Stimulated activated CD4-positive, alpha-beta T cell treated with anti-CD3 and anti-CD28 coated beads, Interleukin-15, amount 100 ng/mL, for 48 hours (primary cell): Measurements from ENCODE around the gene NOTUM.
"Not testable (repeated sequence)": the region's sequence is repeated elsewhere in the genome, so short reads cannot be mapped to it uniquely, and the experiment has no call there.

Experiments
- DNase-seq, 2 donors: peaks; one replicate each; pipeline ENCODE4 v3.0.0-alpha.2; 2020; ENCODE audit warnings: low read depth in 2 of 2

NOTUM gene

DNA sequence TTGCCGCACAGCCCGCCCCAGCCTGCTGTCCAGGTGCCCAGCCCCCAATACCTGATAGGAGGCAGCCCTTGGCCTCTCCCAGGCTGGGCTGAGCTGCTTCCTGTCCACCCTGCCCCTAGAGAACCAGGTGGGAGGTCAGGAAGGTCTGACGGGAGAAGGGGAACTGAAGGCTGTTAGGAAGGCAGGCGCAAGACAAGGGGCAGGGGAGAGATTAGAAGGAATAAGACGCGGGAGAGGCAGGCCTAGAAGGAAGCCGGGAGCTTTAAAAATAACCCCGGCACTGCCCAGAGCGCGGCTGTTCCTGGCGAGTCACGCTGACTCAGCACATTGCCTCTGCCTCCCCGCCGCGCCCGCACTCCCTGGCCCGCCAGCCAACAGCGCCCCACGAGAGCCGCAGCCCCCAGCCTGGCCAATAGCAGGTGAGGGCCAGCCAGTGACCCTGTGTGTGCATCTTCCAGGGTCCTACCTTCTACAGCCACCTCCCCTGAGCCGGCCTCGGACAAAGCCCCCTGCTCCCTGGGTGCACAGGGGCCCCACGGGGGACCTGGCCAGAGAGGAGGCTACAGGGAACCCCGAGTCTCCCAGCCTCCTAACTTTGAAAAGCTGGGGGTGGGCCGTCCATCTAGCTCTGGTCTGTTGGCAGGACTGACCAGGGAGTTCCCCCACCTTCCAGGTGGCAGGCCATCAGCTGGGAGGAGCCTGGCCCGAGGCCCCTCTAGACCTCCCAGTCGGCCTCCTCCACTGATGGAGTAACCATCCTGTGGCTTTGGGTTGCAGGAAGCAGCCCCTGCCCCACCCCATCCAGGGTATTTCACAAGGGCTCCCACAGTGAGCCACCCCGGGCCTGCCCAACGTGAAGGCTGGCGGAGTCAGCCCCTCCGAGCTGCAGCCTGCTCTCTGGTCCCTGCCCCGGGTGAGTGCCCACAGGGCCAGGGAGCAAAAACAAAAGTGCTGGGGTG lies 37.4 kb downstream of the NOTUM start:
- DNase-seq, result no peak

DNA sequence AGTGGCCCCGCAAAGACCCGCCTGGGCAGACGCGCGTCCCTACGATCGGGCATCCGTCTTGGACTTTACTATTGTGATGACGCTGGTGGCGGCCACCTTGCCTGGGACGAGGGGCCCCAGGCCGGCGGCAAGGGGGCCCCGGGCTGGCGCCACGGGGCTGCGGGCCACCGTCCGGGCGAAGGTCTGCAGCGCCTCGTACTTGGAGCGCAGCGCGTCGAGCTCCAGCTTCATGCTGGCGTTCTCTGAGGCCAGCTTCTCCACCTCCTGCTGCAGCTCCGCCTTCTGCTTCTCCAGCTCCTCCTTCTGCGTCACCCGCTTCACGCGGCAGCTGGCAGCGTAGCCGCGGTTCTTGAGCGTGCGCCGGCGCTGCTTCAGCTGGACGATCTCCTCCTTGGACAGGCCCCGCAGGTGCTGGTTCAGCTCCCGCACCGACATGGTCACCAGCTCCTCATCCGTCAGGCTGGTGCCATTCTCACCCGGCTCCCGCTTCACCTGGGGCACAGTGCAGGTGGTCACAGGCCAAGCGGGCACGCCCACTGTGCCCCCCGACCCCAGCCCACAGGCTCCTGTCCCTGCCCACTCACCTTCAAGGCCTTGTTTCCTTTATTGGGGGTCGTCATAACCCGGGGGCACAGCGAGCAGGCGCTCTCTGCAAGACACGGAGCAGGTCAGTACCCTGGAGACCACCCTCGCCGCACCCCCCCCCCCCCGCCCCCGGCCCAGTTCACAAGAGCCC lies 38.3 kb downstream of the NOTUM start:
- no peak for DNase-seq

DNA sequence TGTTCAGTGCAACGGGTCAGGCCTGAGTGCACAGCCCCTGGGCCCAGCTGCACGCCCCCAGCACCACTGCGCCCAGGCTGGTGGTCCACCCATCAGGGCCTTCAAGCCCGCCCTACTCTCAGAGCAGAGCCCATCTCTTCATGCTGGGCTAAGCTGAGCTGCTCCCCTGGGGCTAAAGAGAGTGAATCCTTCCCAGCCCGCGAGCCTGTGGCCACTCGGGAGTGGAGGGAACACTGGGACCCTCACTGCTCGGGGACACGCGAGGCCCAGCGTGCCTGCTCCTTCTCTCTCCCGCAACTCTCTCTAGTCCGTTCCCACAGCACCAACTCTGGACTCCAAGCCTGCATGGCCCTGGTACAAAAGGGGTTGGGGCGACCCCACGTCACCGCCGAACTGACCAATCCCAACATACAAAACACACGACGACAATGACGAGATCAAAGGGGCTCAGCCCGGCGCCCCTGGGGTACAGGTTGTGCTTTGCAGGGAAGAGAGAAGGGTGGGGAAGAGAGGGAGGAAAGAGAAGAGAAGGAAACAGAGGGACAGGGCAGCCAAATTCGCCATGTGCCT lies 38.9 kb downstream of the NOTUM start:
- no peak for DNase-seq

DNA sequence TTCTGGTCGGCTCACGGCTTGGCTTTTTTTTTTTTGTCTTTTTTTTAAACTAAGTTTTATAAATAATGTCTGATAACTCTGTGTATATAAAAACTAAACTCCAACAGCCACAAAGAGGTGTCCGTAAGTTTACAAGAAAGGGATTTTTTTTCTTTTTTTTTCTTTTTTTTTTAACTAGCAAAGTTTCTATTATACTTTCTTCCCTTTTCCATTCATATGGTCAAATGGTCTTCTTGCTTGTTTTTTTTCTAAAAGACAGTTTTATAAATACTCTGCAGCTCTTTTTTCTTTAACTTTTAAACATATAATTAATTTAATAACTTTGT lies 39.5 kb downstream of the NOTUM start:
- DNase-seq, result no peak

DNA sequence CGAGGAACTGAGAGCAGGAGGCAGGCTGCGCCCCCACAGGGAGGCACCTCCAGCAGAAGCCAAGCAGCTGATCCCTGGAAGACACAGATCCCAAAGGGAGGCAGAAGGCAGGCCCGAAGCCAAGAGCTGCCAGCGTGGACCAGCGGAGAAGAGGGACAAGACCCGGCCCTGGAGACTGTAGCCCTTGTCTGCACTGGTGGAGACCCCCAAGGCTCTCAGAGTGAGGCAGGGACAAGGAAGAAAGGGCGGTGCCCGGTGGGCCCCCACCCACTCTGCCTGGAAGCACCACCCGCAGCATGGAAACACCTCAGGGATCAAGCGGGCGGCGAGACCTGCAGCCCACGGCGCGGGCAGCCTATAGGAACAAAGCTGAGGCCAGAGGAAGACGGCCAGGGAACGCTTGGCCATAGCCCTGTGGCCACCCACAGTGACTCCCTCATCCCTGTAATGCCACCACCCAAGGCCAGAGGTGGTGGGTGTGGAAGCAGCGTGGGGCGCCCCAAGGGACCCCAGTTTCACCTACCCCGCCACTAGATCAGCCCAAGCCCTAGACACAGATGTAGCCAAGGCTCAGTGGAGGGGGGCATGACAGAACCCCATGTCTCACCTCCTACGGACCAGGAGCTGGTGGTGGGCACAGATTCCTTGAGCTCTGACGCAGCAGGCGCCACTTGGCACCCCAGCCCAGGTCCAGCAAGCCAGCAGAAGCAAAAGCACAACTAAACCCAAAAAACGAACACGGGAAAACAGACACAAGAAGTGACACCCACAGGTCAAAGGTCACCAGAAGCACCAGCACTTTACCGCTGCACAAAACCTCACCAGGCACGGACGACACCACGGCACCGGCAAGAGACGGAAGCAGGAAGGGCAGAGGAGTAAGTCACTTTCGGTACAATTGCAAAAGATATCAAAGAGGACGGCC lies 40.1 kb downstream of the NOTUM start:
- DNase-seq, result no peak

DNA sequence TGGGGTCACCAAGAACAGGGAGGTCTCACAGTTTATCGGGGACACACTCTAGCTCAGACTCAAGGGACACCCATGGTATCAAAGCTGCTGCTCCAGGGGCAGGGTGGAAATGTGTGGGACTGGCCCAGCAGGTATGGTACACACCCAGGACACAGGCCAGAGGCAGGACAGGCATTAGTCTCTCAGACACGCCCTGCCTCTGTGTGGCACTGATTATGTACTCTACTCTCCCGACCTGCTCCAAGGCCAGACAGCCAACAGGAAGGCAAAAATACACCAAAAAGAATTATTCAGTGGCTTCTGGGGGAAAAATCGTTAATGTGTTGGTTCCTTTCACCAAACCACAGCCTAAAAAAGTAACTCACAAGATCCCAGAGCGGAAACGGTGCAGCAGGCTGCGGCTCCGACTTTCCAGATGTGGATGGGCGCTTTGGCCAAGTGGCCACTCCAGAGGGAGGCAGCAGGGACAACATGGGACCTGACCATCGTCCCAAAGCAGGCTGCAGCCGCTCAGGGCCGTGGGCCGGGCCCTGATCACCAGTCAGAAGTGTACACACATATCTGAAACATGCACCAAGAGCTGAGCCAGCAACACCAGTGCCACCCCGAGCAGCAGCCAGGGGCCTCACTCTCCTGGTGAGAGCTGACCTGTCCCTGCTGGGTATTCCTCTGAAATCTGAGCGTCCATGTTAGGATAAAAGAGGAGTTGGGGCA lies 42.0 kb downstream of the NOTUM start:
- no peak for DNase-seq

DNA sequence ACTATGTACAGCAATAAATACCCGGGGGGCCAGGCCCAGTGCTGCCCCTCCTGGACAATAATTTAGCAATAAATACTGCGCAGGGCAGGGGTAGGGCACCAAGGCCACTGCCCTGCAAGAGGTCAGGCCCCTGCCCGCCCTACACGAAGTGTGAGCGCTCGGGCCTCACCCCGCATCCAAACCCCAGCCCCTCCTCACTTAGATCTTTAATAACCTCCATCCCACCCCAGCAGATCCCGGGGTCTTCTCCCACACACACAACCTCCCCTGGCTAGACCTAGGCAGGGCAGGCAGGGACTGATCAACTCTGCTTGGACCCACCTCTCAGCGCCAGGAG lies 42.7 kb downstream of the NOTUM start:
- DNase-seq, result not testable (repeated sequence)

DNA sequence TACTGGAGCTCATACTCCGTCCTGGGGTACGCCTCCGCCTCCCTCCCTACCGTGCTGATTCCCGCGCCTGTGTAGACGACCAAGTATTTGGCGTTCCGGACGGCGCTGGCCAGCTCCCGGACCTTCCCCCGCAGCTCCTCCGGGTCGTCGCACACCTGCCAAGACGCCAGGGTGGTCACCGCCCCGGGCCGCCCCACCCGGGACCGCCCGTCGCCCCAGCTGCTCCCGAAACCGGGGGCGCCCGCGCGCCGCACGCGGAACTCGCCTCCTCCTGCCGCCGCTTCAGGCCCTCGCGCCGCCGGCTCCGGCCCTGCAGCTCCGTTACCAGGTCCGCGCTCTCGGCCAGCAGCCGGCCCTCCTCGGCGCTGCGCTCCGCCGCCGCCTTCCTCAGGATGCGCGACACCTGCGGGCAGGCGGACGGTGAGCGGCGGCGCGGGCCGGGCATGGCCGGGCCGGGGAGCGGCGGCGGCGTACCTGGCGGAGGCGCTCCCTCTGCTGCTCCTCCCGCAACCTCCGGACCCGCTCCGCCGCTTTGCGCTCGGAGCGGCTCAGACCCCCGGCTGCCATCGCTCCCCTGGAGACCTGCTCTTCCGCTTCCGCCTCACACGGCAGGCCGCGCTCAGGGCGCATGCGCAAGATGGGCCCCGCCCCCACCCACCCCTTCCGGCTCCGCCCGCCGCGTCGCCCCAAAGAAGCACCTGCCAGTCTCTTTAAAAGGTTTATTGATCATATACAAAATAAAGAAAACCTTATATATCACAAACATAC lies 43.2 kb downstream of the NOTUM start, which contains the start of gene SIRT7:
SIRT7 (minus strand) TSS at position 612 of the 768 bp plus-strand sequence; CDS start at position 567, 45 bp downstream.
- DNase-seq, result peak; percentile 71 to 72

DNA sequence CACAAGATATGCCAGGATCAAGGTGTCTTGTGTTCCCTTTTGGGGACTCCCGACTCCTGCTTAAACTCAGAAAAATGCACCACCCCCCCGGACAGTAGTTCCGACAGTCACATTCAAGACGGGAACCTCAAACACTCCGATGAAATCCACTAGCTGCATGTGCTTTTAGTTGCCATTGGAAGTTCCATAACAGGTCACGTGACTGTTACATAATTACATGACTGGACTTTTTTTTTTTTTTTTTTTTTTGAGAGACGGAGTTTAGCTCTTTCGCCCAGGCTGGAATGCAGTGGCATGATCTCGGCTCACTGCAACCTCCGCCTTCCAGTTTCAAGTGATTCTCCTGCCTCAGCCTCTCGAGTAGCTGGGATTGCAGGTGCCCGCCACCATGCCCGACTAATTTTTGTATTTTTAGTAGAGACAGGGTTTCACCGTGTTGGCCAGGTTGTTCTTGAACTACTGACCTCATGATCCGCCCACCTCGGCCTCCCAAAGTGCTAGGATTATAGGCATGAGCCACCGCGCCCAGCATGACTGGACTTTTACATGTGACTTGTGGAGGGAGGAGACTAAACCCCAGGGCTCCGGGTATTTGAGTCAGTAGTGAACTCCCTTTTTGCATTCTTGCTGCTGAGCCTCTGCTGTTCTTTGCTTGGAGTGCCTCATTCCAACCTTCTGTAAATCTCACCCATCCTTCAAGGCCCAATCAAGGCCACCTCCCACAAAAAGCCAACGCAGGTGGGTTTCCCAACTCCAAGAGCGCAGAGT lies 44.6 kb downstream of the NOTUM start:
- no peak for DNase-seq

DNA sequence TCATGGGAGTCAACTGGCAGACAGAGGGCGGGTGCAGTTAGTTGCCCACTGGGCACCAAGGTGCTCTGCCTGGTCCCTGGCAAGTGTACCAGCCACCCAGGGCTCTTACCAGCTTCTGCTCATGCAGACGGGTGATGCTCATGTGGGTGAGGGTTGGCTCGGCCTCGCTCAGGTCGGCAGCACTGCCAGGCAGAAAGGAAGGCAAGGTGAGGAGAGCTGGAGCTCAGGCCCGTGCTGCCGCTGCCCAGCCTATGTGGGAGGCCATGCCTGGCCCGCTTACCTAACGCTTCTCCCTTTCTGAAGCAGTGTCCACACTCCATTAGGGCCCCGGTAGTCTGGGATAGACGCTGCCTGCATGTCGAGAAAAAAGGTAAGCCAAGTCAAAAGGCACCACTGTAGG lies 45.7 kb downstream of the NOTUM start:
- no peak for DNase-seq

DNA sequence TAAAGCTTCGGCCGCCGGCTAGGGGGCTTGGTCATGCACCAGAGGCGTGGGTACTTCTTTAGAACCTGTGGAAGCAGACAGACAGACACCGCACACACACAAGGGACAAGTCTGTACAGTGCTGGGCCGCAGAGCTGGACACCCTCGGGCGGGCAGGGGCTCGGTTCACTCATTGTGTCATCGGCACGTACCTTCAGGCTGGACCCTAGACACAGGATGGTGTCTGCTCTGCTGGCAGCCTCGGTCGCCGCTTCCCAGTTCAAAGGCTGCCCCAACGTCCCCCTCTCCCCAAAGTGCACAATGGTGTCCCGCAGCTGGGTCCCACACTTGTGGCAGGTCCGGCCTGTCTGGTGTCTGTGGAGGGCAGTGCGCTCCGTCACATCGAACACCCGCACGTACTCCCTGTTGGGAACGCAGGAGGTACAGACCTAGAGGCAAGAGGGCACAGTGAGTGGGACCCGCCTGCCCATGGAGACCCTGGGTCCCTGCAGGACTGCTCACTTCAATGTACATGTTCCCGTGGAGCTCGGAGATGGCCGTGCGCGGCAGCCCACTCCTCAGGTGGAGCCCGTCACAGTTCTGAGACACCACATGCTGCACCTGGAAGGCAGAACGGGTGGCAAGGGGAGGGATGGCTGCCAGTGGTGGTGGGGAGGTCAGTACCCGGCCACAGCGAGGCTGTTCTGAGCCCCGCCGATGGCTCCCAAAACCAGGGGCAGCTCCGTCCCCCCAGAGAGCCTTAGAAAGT lies 46.7 kb downstream of the NOTUM start:
- DNase-seq, result no peak

DNA sequence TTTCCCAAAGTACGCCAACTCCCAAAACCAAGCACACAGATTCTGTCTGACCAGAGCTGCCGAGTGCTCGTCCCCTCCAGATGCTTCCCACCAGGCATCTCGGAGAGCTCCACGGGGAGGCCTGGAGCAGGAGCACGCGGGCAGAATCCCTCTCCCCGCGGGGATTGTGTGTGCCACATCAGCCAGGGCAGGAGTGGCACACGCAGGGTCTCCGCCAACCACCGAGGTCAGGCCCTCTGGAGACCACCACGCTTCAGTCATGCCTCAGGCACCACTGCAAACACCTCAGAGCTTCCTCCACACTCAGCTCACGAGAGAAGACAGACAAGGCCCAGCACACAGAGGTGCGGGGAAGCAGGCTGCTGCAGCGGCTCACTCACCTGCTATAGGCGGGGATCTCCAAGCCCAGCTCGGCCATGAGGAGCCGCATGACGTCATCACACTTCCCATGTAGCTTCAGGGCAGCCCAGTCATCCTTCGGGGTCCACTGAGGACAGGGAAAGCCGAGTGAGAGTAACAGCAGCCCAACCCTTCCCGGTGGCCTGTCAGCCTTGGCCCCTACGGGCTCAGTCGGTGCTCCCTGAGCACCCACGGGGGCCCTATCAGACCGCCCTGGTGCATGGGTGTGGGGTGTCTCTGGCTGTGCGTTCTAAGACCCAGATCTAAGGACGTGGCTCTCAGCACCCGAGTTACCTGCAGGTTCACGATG lies 47.4 kb downstream of the NOTUM start:
- no peak for DNase-seq

DNA sequence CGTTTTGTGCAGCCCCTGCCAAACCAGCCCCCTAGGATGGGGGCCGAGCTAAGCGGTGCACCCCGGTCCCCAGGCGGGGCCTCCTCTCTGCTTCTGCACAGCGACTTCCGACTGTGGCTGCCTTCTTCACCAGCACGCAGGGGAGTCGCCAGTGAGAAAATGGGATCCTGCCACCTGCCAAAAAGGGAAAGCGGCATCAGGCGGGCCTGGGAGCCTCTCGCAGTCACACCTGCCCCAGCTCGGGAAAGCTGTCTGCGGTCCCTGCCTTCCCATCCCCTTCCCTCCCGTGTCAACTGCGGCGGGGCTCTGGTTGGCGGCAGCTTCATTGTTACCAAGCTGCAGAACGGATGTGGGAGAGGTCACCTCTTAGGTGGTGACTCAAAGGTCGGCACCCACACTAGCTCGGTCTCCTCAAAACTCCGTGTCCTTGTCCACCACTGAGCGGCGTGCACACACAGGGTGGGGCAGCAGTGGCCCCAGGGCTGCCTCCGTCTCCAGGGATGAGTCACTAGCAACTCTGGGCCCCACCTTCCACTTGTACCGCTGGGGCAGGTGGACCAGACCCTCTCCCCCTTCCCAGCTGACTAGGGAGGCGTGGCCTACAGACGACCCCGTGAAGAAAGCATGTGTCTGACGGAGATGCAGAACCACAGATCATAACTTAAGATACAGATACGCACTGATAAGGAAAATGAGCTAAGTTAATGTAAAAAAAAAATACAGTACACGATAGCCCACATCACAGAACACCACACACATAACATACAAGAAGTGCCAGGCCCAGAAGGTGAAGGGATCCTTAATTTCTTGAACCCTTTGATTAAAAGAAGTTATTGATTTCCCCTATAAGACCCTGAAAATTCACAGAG lies 48.3 kb downstream of the NOTUM start:
- DNase-seq, result no peak

DNA sequence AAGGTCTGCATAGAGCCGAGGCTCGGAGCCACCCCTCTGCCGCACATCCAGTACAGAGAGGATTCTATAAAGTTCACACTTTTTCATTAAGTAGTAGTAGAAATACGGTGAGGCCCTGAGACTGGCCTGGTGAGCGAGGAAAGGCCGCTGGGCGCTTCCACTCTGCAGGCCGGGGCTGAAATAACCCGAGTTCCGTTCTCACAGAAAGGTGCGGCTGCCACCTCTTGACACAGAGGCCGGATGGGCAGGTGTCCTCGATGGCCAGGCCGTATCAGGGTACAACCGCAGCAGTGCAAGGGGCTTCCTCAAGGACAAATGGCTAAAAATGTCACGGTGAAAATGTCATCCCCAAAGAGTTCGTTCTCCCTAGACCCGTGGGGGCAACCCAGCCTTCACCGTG lies 49.0 kb downstream of the NOTUM start:
- DNase-seq, result no peak

DNA sequence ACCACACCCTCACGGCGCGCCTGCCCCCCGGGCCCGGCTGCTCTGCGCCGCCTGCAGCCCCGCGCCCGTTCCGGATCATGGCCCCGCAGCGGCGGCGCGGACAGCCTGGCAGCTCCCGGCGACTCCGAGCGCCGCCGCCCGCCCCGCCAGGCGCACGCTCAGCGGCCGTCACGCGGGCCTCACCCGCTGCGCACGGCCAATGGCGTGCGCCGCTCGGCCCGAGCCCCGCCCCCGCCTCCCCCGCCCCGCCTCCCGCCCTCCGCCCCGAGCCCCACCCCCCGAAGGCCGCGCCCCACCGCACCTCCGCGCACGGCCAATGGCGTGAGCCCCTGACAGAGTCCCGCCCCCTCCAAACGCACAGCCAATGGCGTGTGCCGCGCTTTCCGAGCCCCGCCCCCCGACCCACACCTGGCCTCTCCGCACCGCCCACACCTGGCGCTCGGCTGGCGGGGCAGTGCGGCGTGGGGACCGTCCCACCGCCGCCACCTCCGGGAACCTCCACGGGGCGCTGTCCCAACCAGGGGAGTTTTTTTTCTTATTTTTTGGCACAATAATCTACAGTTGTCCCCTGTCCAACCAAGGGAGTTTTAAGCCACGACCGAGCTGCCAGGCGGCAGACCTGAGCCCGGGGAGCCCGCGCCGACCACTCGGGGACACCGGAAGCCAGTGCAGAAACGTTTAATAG lies 49.6 kb downstream of the NOTUM start, which contains the start of gene PCYT2:
PCYT2 (minus strand) TSS at position 123 of the 685 bp plus-strand sequence; CDS start at position 79, 44 bp downstream.
- DNase-seq, result peak; percentile 90 to 93

DNA sequence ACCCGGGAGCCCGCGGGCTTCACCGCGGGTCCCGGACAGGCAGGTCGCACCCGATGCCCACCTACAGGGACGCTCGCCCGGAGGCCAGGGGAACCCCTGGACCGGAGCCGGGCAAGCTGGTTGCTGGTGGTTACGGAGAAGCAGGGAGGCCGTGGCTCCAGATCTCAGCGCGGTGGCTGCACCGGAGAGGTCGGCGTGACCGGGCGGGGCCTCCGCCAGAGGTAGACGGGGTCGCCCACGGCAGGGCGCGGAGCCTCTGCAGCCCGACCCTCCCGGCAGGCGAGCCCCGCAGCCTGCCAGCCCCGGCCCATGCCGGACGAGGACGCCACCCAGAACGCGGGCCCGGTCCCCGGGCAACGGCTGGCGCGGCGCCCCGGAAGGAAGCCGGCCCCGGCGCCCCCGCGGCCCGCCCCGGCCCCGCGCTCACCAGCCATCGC lies 50.1 kb downstream of the NOTUM start:
- DNase-seq, result no peak
